H9 (cell line): ENCODE data around the gene SRP19. TPM values are rescaled to one million over a fixed set of nuclear protein-coding genes. Genes with fewer than 3 reads are reported as not detected.

Source experiments
- DNase-seq: peaks from one replicate; pipeline ENCODE4 v3.0.0-alpha.2; 2017
- H2AFZ ChIP-seq: one replicate; pipeline ENCODE4 v1.6.1; 2013; ENCODE audit warnings: mild to moderate bottlenecking, low read length, control low read depth, moderate library complexity
- H2AK5ac ChIP-seq: 2 replicates; pipeline ENCODE4 v1.6.1; 2013; ENCODE audit warnings: low read length, control low read depth, mixed read lengths; ENCODE audit not compliant: insufficient read length
- H2BK120ac ChIP-seq: one replicate; pipeline ENCODE4 v1.6.1; 2013; ENCODE audit warnings: low read depth, mild to moderate bottlenecking, low read length, control low read depth, inconsistent platforms; ENCODE audit not compliant: poor library complexity, severe bottlenecking
- H2BK12ac ChIP-seq: 2 replicates; pipeline ENCODE4 v1.6.1; 2013; ENCODE audit warnings: low read length, control low read depth, mixed read lengths, low read depth; ENCODE audit not compliant: insufficient read length
- H2BK15ac ChIP-seq: 2 replicates; pipeline ENCODE4 v1.6.1; 2013; ENCODE audit warnings: low read depth, low read length, control low read depth
- H2BK20ac ChIP-seq: one replicate; pipeline ENCODE4 v1.6.1; 2013; ENCODE audit warnings: low read depth, mild to moderate bottlenecking, low read length, control low read depth, inconsistent platforms; ENCODE audit not compliant: poor library complexity, severe bottlenecking
- H2BK5ac ChIP-seq: 2 replicates; pipeline ENCODE4 v1.6.1; 2013; ENCODE audit warnings: low read length, control low read depth, mixed read lengths; ENCODE audit not compliant: insufficient read length
- H3K14ac ChIP-seq: 2 replicates; pipeline ENCODE4 v1.6.1; 2013; ENCODE audit warnings: low read length, control low read depth; ENCODE audit not compliant: insufficient read depth
- H3K18ac ChIP-seq: 2 replicates; pipeline ENCODE4 v1.6.1; 2013; ENCODE audit warnings: low read depth, mild to moderate bottlenecking, mixed read lengths, low read length, control low read depth; ENCODE audit not compliant: insufficient read length
- H3K23ac ChIP-seq: 2 replicates; pipeline ENCODE4 v1.6.1; 2013; ENCODE audit warnings: low read length, control low read depth, mixed read lengths, low read depth; ENCODE audit not compliant: insufficient read length
- H3K23me2 ChIP-seq: 2 replicates; pipeline ENCODE4 v1.6.1; 2013; ENCODE audit warnings: low read depth, mild to moderate bottlenecking, mixed read lengths, low read length, control low read depth; ENCODE audit not compliant: insufficient read length, poor library complexity, severe bottlenecking
- H3K27ac ChIP-seq: 2 replicates; pipeline ENCODE4 v1.5.1; 2013; ENCODE audit warnings: low read length, control low read depth, mixed read lengths, low read depth; ENCODE audit not compliant: insufficient read length
- H3K27me3 ChIP-seq: 2 replicates; pipeline ENCODE4 v1.6.1; 2013; ENCODE audit warnings: low read length, control low read depth, inconsistent platforms; ENCODE audit not compliant: insufficient read depth
- H3K4ac ChIP-seq: 2 replicates; pipeline ENCODE4 v1.6.1; 2013; ENCODE audit warnings: low read depth, mild to moderate bottlenecking, control low read depth, inconsistent platforms, low read length, moderate library complexity
- H3K4me1 ChIP-seq: 2 replicates; pipeline ENCODE4 v1.6.1; 2013; ENCODE audit warnings: low read length, control low read depth, inconsistent platforms; ENCODE audit not compliant: insufficient read depth
- H3K4me2 ChIP-seq: 2 replicates; pipeline ENCODE4 v1.6.1; 2013; ENCODE audit warnings: low read length, control low read depth, mixed read lengths; ENCODE audit not compliant: insufficient read length, insufficient read depth
- H3K56ac ChIP-seq: 2 replicates; pipeline ENCODE4 v1.6.1; 2013; ENCODE audit warnings: low read depth, mild to moderate bottlenecking, mixed read lengths, low read length, control low read depth; ENCODE audit not compliant: insufficient read length
- H3K79me1 ChIP-seq: 2 replicates; pipeline ENCODE4 v1.6.1; 2013; ENCODE audit warnings: low read depth, mild to moderate bottlenecking, moderate library complexity, low read length, control low read depth, inconsistent platforms; ENCODE audit not compliant: insufficient read depth, poor library complexity, severe bottlenecking
- H3K79me2 ChIP-seq: 2 replicates; pipeline ENCODE4 v1.6.1; 2013; ENCODE audit warnings: low read length, control low read depth, inconsistent platforms; ENCODE audit not compliant: insufficient read depth
- H3K9ac ChIP-seq: 2 replicates; pipeline ENCODE4 v1.6.1; 2013; ENCODE audit warnings: low read length, control low read depth, mixed read lengths; ENCODE audit not compliant: insufficient read length; ENCODE audit errors: extremely low read depth
- H3K9me3 ChIP-seq: one replicate; pipeline ENCODE4 v1.6.1; 2013; ENCODE audit warnings: low read depth, low read length, inconsistent platforms; ENCODE audit not compliant: control insufficient read depth
- H3T11ph ChIP-seq: one replicate; pipeline ENCODE4 v1.6.1; 2013; ENCODE audit warnings: mild to moderate bottlenecking, low read length, control low read depth, inconsistent platforms
- H4K20me1 ChIP-seq: one replicate; pipeline ENCODE4 v1.6.1; 2013; ENCODE audit not compliant: control insufficient read depth, insufficient read length, insufficient read depth
- H4K5ac ChIP-seq: 2 replicates; pipeline ENCODE4 v1.6.1; 2013; ENCODE audit warnings: low read depth, mild to moderate bottlenecking, mixed read lengths, low read length, control low read depth; ENCODE audit not compliant: insufficient read length
- H4K8ac ChIP-seq: replicated peaks from 2 replicates; pipeline ENCODE4 v1.6.1; 2013; ENCODE audit warnings: low read length, control low read depth, mixed read lengths, low read depth; ENCODE audit not compliant: insufficient read length
- H4K91ac ChIP-seq: 2 replicates; pipeline ENCODE4 v1.6.1; 2013; ENCODE audit warnings: low read depth, mild to moderate bottlenecking, moderate library complexity, mixed read lengths, low read length, control low read depth; ENCODE audit not compliant: insufficient read length
- H3K27ac Mint-ChIP-seq, 3 experiments: 2 replicates in 2 of 3; 3 replicates in 1 of 3; pipeline ENCODE4 v1.8.0; 2020 to 2021; ENCODE audit warnings: mixed read lengths in 3 of 3, mild to moderate bottlenecking in 1 of 3, moderate library complexity in 1 of 3
- H3K27me3 Mint-ChIP-seq: 2 replicates; pipeline ENCODE4 v1.8.0; 2021; ENCODE audit warnings: low read depth, mild to moderate bottlenecking, moderate library complexity, mixed read lengths
- H3K36me3 Mint-ChIP-seq, 3 experiments: 2 replicates in 2 of 3; 3 replicates in 1 of 3; pipeline ENCODE4 v1.8.0; 2020 to 2021; ENCODE audit warnings: low read depth in 3 of 3, mixed read lengths in 3 of 3; ENCODE audit not compliant: insufficient read depth in 1 of 3
- H3K4me1 Mint-ChIP-seq, 2 experiments: 2 replicates each; pipeline ENCODE4 v1.8.0; 2020; ENCODE audit warnings: mixed read lengths in 2 of 2
- H3K4me3 Mint-ChIP-seq, 2 experiments: 2 replicates in 1 of 2; 3 replicates in 1 of 2; pipeline ENCODE4 v1.8.0; 2020 to 2021; ENCODE audit warnings: mild to moderate bottlenecking in 2 of 2, mixed read lengths in 2 of 2, moderate library complexity in 1 of 2
- H3K9me3 Mint-ChIP-seq, 2 experiments: 2 replicates in 1 of 2; 3 replicates in 1 of 2; pipeline ENCODE4 v1.8.0; 2020; ENCODE audit warnings: mild to moderate bottlenecking in 2 of 2, mixed read lengths in 2 of 2, moderate library complexity in 1 of 2
- CTCF ChIP-seq: fragments of 200-600 bp; sonication (generic); conservative IDR thresholded peaks from 3 replicates; pipeline ENCODE4 v1.8.0; 2021; ENCODE audit warnings: antibody characterized with exemption, mild to moderate bottlenecking
- WGBS: extraction: QIAGEN DNeasy Blood & Tissue Kit; methylation state at CpG from one replicate; pipeline ENCODE4 v1.1.7; 2013; ENCODE audit warnings: missing lambda C conversion rate, low lambda C conversion rate, mixed read lengths; ENCODE audit not compliant: insufficient read length; ENCODE audit errors: extremely low coverage; 5-methylcytosine and 5-hydroxymethylcytosine counted together
- total RNA-seq: library from RNA; stranded (reverse); gene quantifications from 2 replicates; pipeline ENCODE4 v1.2.1, GENCODE V29; 2021

The SRP19 gene
- total RNA-seq, 1 experiment from 2014 or later = 78.9 TPM

- no peaks in the 10 kb centered on the region for H4K20me1 ChIP-seq
- H4K5ac ChIP-seq = no peak overlapping the region
- Mint-ChIP-seq H3K4me3 (no peak overlapping the region), H3K36me3 (peaks cover 24 to 35% (median 27%) of the 10 kb centered on the region in 3 experiments), H3K9me3 (no peaks in the 10 kb centered on the region), H3K27me3 (no peaks in the 10 kb centered on the region), H3K4me1 (peaks cover 25 to 33% of the 10 kb centered on the region in 2 experiments), H3K27ac (peak overlapping the region in 2 of 3 experiments; percentile 6 to 36; a peak in 3 of 7 replicates)
- H2BK5ac ChIP-seq = no peak overlapping the region
- H2BK20ac ChIP-seq = no peak overlapping the region
- TF ChIP-seq CTCF = no peak
- no peak overlapping the region for H2BK12ac ChIP-seq
- H3K27me3 ChIP-seq = no peaks in the 10 kb centered on the region
- no peak overlapping the region for H4K8ac ChIP-seq
- no peak overlapping the region for H4K91ac ChIP-seq
- H3K18ac ChIP-seq = no peak overlapping the region
- no peak overlapping the region for H2AFZ ChIP-seq
- no peak overlapping the region for H2AK5ac ChIP-seq
- no peak for DNase-seq
- no peaks in the 10 kb centered on the region for H3K79me1 ChIP-seq
- no peak overlapping the region for H3T11ph ChIP-seq
- H3K4ac ChIP-seq = no peak overlapping the region
- no peaks in the 10 kb centered on the region for H3K9me3 ChIP-seq
- H3K4me2 ChIP-seq = no peak overlapping the region
- H3K79me2 ChIP-seq = no peaks in the 10 kb centered on the region
- H3K9ac ChIP-seq = no peak overlapping the region
- H2BK120ac ChIP-seq = no peak overlapping the region
- H3K56ac ChIP-seq = no peak overlapping the region
- no peak overlapping the region for H3K23ac ChIP-seq
- no peak overlapping the region for H2BK15ac ChIP-seq
- WGBS = no CpG with 5 or more reads among the region's 4 CpGs
- no peak overlapping the region for H3K27ac ChIP-seq
- peaks cover 2% of the 10 kb centered on the region; the same call in 1 of the 2 replicates for H3K4me1 ChIP-seq
- no peak overlapping the region for H3K14ac ChIP-seq
- no peaks in the 10 kb centered on the region for H3K23me2 ChIP-seq
Measured at GRCh38 chr5:112822456-112822855, 38.6 kb upstream of the SRP19 start.
